AG04450 (cell line): Measurements from ENCODE around the gene CCDC61. TPM values are rescaled to one million over a fixed set of nuclear protein-coding genes. Genes with fewer than 3 reads are reported as not detected.
A peak's percentile ranks its signal among the peaks of the same experiment; 100 is the strongest.

Experiments
- CTCF ChIA-PET: fragments of 300-600, 350-600 bp; formaldehyde crosslinking; extraction: SDS; loops from one replicate; lab custom pipeline; 2022; ENCODE audit warnings: antibody characterized with exemption, inconsistent platforms; lab: Charles Lee
- POLR2A ChIA-PET: fragments of 350-600 bp; formaldehyde crosslinking; extraction: SDS; loops from one replicate; lab custom pipeline; 2021; ENCODE audit warnings: antibody characterized with exemption, inconsistent platforms; lab: Yijun Ruan, JAX
- DNase-seq: peaks from one replicate; pipeline ENCODE4 v3.0.0-alpha.2; 2011; ENCODE audit warnings: low read depth, low spot score
- H3K27ac ChIP-seq: one replicate; pipeline ENCODE4 v1.5.1; 2012; ENCODE audit warnings: low read depth, low read length, control low read depth
- H3K27me3 ChIP-seq: one replicate; pipeline ENCODE4 v1.6.0; 2012; ENCODE audit warnings: low read length; ENCODE audit not compliant: control insufficient read depth, insufficient read depth
- H3K4me3 ChIP-seq: 2 replicates; pipeline ENCODE4 v1.5.1; 2011; ENCODE audit warnings: mild to moderate bottlenecking, low read depth, low read length, control low read depth
- H3K9me3 ChIP-seq: 2 replicates; pipeline ENCODE4 v1.5.1; 2012; ENCODE audit warnings: low read length; ENCODE audit not compliant: control insufficient read depth, insufficient read depth
- polyA plus RNA-seq: library from polyadenylated mRNA; depleted of rRNA; stranded (reverse); fragments of >200 nt; gene quantifications from 2 replicates; pipeline ENCODE4 v1.2.3, GENCODE V29; 2011; rRNA removed
- small RNA-seq: library from RNA; depleted of rRNA; stranded (forward); fragments of <200 nt; gene quantifications from one replicate; pipeline ENCODE3, GENCODE V24; 2012; ENCODE audit warnings: low read depth; ENCODE audit not compliant: insufficient read length
- TF ChIP-seq, protein P1 (sequence below): IDR thresholded peaks from 2 replicates; pipeline ENCODE4 v1.5.1; 2011; ENCODE audit warnings: low read depth, low read length, control low read depth, inconsistent platforms

The CCDC61 gene
- polyA plus RNA-seq, 1 experiment, result 4.2 TPM

GRCh38 chr19:46067691-46068090 is 72.4 kb downstream of the CCDC61 start:
- CTCF ChIA-PET, result interaction anchor here (1.4 to 1.6 kb wide), 2 partner anchors 10 to 39 kb away, joined by 4 to 8 read pairs; no protein-coding TSS in a partner anchor
- TF ChIP-seq, protein P1, sequence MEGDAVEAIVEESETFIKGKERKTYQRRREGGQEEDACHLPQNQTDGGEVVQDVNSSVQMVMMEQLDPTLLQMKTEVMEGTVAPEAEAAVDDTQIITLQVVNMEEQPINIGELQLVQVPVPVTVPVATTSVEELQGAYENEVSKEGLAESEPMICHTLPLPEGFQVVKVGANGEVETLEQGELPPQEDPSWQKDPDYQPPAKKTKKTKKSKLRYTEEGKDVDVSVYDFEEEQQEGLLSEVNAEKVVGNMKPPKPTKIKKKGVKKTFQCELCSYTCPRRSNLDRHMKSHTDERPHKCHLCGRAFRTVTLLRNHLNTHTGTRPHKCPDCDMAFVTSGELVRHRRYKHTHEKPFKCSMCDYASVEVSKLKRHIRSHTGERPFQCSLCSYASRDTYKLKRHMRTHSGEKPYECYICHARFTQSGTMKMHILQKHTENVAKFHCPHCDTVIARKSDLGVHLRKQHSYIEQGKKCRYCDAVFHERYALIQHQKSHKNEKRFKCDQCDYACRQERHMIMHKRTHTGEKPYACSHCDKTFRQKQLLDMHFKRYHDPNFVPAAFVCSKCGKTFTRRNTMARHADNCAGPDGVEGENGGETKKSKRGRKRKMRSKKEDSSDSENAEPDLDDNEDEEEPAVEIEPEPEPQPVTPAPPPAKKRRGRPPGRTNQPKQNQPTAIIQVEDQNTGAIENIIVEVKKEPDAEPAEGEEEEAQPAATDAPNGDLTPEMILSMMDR, result no peak
- Histone ChIP-seq H3K27me3 (peaks cover 35% of the 10 kb centered on the region), H3K4me3 (no peak overlapping the region), H3K9me3 (no peaks in the 10 kb centered on the region), H3K27ac (no peak overlapping the region)
- DNase-seq, result no peak
- POLR2A ChIA-PET, result no interaction called here

Small RNA genes lying within 50 kb of the gene (small RNA-seq; reads per million reads assigned to genes)
- gene MIR769, result 58.1 reads per million, percentile 86 among the genes with 10 or more reads in this experiment

Other genes starting within 250 kb of the CCDC61 start
- gene SIX5, start 226.2 kb upstream of the CCDC61 start, polyA plus RNA-seq, result 4.4 and 6.7 TPM in 2 replicates
- 24.3 and 24.5 TPM in 2 replicates for gene DMPK, start 213.0 kb upstream of the CCDC61 start, polyA plus RNA-seq
- gene DMWD, start 202.6 kb upstream of the CCDC61 start, polyA plus RNA-seq, result 13.9 and 17.1 TPM in 2 replicates
- gene RSPH6A, start 180.2 kb upstream of the CCDC61 start, polyA plus RNA-seq, result not detected in 2 replicates
- 54.3 and 63.1 TPM in 2 replicates for gene SYMPK, start 132.3 kb upstream of the CCDC61 start, polyA plus RNA-seq
- not detected in 2 replicates for gene FOXA3, start 131.1 kb upstream of the CCDC61 start, polyA plus RNA-seq
- gene IRF2BP1, start 109.3 kb upstream of the CCDC61 start, polyA plus RNA-seq, result 5.0 and 6.5 TPM in 2 replicates
- gene MYPOP, start 92.9 kb upstream of the CCDC61 start, polyA plus RNA-seq, result 1.4 and 1.6 TPM in 2 replicates
- gene NANOS2, start 80.7 kb upstream of the CCDC61 start, polyA plus RNA-seq, result not detected in 2 replicates
- 0.02 TPM in 1 of 2 replicates, not detected in the other for gene NOVA2, start 21.6 kb upstream of the CCDC61 start, polyA plus RNA-seq
- not detected in 2 replicates for gene PGLYRP1, start 27.6 kb downstream of the CCDC61 start, polyA plus RNA-seq
- gene IGFL4, start 45.5 kb downstream of the CCDC61 start, polyA plus RNA-seq, result not detected in 2 replicates
- not detected in 2 replicates for gene IGFL3, start 129.2 kb downstream of the CCDC61 start, polyA plus RNA-seq
- gene IGFL2, start 152.8 kb downstream of the CCDC61 start, polyA plus RNA-seq, result not detected in 2 replicates
- gene IGFL1, start 234.3 kb downstream of the CCDC61 start, polyA plus RNA-seq, result not detected in 2 replicates